D341Med (cell line): ENCODE results near the gene ABITRAM.
"Not testable (repeated sequence)": the region's sequence is repeated elsewhere in the genome, so short reads cannot be mapped to it uniquely, and the experiment has no call there.

ENCODE experiments used
- DNase-seq: peaks from one replicate; pipeline ENCODE4 v3.0.0; 2012; ENCODE audit warnings: low spot score

Gene ABITRAM, protein sequence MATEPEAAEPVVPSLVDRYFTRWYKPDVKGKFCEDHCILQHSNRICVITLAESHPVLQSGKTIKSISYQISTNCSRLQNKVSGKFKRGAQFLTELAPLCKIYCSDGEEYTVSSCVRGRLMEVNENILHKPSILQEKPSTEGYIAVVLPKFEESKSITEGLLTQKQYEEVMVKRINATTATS

GRCh38 chr9:108934323-108934893 lies at the start of gene ABITRAM:
ABITRAM (plus strand) TSS chr9:108934400; CDS start chr9:108934487, 87 bp downstream.
- DNase-seq = peak; percentile 96

GRCh38 chr9:108884701-108885100 lies 49.5 kb upstream of the ABITRAM start:
- no peak for DNase-seq

GRCh38 chr9:108885643-108886348 lies 48.4 kb upstream of the ABITRAM start:
- no peak for DNase-seq

- not testable (repeated sequence) for DNase-seq
These were observed 47.5 kb upstream of the ABITRAM start for GRCh38 chr9:108886594-108887271.

DNA sequence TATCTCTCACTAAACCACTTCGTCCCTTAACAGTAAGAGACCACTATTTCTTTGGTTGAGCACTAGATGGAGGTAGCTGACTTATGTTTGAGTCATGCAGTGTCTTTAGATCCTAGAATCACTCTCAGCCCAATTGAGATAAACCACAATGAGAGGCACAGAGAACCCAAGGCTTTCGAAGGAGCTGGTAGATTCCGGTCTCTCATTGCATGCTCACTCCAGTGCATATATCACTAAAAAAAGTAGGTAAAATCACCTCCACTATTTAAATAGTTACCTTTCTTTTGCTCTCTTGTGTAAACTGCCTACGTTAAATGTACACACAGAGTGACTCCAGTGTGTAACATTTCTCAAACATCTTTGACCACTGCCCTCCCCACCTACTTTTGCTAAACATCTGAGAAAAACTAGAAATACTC lies 44.5 kb upstream of the ABITRAM start:
- peak; percentile 48 for DNase-seq

GRCh38 chr9:108894225-108894997 lies 39.8 kb upstream of the ABITRAM start:
- DNase-seq = no peak

- no peak for DNase-seq
These were observed 36.7 kb upstream of the ABITRAM start for GRCh38 chr9:108897324-108898096.

DNA sequence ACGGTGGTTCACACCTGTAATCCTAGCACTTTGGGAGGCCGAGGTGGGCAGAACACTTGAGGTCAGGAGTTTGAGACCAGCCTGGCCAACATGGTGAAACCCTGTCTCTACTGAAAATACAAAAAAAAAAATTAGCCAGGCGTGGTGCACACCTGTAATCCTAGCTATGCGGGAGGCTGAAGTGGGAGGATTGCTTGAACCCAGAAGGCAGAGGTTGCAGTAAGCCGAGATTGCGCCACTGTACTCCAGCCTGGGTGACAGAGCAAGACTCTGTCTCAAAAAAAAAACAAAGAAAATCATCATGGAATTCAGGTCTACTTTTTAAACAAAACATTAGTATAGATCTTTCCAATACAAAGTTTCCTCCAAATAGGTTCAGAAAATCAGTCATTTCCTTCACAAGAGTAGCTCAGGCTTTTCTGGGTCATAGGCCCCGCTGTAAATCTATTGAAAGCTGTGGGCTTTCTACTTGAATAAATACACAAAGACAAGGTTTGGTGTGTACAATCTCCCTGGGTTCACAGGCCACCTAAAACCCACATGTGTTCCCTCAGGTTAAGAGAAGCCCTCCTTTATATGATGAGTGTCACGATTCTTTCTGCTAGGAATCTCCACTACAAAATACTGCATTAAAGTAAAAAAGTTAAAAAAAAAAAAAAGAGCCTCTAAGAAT lies 35.0 kb upstream of the ABITRAM start:
- DNase-seq = not testable (repeated sequence)

DNA sequence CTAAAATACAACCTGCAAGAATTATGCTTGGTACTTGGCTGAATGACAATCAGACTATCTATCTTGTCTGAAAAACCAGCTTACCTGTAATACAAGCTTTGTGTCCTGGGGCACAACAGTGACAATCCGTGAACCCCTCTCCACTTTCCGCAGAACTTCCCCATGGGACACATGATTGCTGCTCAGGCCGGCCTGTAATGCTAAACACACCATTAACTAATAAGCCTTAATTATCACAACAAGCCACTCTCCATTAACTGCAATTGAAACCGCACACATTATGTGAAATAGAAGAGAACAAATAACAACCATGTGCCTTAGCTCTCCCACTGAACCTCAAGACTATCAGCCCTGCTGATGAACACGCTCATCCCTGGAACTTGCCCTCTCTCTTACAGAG lies 34.0 kb upstream of the ABITRAM start:
- DNase-seq = peak; percentile 61

DNA sequence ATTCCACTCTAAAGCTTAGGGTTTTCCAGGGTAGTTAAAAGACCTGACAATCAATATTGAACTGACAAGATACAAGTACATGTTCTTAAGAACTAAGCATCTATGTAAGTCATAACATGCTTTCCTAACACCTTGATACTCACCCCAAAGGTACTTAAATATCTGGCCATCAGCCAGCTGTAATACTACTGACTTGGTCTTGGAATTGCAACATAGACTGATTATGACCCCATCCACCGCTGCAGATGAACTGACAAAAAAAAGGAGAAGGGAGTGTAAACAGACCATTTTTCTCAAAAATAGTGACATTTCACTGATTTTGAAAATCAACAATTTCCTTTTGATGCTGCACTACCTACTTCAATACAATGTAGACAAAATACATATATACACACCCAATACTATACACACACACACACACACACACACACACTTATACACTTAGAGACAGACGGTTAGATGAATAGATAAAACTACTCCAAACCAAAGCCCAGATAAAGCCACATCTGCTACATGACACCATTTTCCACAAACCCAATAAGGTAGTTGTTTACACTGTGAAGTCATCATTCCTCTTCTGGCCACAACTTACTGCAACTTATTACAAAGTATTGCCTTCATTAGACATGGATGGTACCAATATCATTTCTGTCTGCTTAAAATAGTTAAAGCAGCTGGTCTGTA lies 30.6 kb upstream of the ABITRAM start:
- no peak for DNase-seq

GRCh38 chr9:108904161-108904560 lies 30.0 kb upstream of the ABITRAM start:
- DNase-seq = no peak

DNA sequence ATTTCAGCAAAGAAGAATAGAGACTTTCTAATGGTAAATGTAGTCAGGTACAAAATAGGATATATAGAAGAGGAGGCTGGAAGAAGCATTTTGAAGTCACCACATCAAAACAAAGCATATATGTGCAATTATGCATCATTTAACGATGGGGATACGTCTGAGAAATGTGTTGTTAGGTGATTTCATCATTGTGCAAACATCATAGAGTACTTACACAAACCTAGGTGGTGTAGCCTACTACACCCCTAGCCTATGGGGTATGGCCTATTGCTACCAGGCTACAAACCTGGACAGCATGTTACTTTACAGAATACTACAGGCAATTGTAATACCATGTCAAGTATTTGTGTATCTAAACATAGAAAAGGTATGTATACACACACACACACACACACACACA lies 28.7 kb upstream of the ABITRAM start:
- DNase-seq = no peak

GRCh38 chr9:108910402-108910801 lies 23.8 kb upstream of the ABITRAM start:
- DNase-seq = no peak

- DNase-seq = no peak
These were observed 23.3 kb upstream of the ABITRAM start for GRCh38 chr9:108910914-108911313.

- no peak for DNase-seq
These were observed 22.4 kb upstream of the ABITRAM start for GRCh38 chr9:108911820-108912219.

DNA sequence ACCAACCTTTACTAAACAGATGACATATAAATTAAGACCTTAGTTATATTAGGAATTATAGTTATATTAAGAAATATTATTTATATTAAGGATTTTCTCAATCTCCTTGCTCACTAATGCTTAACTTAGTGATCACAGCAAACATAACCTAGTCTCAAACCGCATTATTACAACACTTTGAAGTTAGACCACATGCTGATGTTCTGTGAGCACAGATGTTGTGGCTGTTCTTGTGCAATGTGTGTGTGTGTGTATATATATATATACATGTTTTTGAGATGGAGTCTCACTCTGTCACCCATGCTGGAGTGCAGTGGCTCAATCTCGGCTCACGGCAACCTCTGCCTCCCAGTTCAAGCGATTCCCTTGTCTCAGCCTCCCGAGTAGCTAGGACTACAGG lies 20.8 kb upstream of the ABITRAM start:
- DNase-seq = no peak

- no peak for DNase-seq
These were observed 14.7 kb upstream of the ABITRAM start for GRCh38 chr9:108919517-108919916.

DNA sequence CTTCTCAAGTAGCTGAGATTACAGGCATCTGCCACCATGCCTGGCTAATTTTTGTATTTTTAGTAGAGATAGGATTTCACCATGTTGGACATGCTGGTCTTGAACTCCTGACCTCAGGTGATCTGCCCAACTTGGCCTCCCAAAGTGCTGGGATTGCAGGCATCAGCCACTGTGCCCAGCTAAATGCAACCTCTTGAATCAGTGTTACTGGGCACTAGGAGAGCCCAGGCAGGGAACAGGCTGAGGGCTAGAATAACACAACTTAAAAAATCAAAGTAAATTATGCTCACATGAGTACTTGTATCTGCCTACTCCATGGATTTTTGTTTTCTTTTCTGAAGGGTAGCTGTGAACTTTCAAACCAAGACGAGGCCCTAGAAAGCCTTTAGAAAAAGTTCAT lies 13.8 kb upstream of the ABITRAM start:
- not testable (repeated sequence) for DNase-seq

- DNase-seq = no peak
These were observed 13.0 kb upstream of the ABITRAM start for GRCh38 chr9:108921200-108921599.

DNA sequence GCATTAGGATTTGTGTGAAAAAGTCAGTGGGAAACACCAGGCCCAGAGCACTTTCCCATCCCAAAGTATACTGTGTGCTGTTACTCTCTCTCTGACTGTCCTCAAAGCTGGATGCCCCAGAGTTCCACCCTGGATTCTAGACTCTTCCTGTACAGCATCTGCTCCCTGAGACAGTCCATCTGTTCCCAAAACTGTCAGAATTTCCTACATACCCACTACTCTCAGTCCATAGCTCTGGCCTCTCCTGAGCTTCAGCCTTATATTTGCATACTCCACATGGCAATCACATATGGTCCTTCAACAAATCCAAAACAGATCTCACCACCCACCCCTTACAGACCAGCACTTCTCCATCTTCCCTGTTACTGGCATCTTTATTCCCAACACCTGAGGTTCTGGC lies 9.7 kb upstream of the ABITRAM start:
- no peak for DNase-seq
